Head of caudate nucleus (tissue), 42 donors: ENCODE data around the gene RNF181.

Experiments used
- DNase-seq, 42 donors: peaks; one replicate each; pipeline versions ENCODE4 v3.0.0 to v3.0.0-alpha.2; 2020 to 2021; ENCODE audit warnings: mixed read lengths in 7 of 42
- intact Hi-C: fragments of 100-400 bp; cut with DNase I; formaldehyde crosslinking; loops from one replicate; pipeline ENCODE4 v1.15.0; 2022

RNF181 gene

DNA sequence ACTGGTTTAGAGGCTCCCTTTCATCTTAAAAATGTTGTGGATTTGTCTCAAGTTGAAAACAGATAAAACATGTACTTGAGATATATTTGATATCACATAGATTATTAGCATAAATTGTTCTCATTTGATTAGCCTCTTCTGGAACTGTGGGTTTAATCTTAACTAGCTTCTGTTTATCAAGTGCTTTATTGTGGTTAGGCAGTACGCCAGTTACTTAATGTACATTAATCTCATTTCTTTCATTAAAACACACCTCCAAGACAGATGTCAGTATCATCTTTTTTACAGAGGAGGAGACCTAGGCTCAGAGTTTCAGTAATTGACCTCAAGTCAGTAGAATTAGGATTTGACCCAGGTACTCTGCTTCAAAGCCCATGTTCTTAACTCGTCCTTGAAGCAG is 50.6 kb downstream of the RNF181 start:
- intact Hi-C loops, result loop anchor here (10.0 kb wide), 1 partner anchor 59 kb away; no protein-coding TSS in a partner anchor
- no peak for DNase-seq
